Activated naive CD4-positive, alpha-beta T cell treated with anti-CD3 and anti-CD28 coated beads for 36 hours (primary cell): ENCODE measurements around the gene KRTAP1-5. TPM values are rescaled to one million over a fixed set of nuclear protein-coding genes. Genes with fewer than 3 reads are reported as not detected.
"Not testable (repeated sequence)": the region's sequence is repeated elsewhere in the genome, so short reads cannot be mapped to it uniquely, and the experiment has no call there.

Experiments
- CTCF ChIA-PET: fragments of 350-600 bp; sonication (Branson Sonifier 250); formaldehyde crosslinking; loops from one replicate; lab custom pipeline; 2021; ENCODE audit warnings: antibody characterized with exemption; lab: Charles Lee
- DNase-seq: peaks from one replicate; pipeline ENCODE4 v3.0.0-alpha.2; 2020
- H3K27ac Mint-ChIP-seq: one replicate; pipeline ENCODE4 v1.8.0; 2021; ENCODE audit warnings: mild to moderate bottlenecking, mixed read lengths
- H3K27me3 Mint-ChIP-seq: one replicate; pipeline ENCODE4 v1.8.0; 2021; ENCODE audit warnings: low read depth, mixed read lengths
- H3K36me3 Mint-ChIP-seq: one replicate; pipeline ENCODE4 v1.8.0; 2021; ENCODE audit warnings: low read depth, mixed read lengths
- H3K4me1 Mint-ChIP-seq: one replicate; pipeline ENCODE4 v1.8.0; 2021; ENCODE audit warnings: low read depth, mixed read lengths
- H3K4me3 Mint-ChIP-seq: one replicate; pipeline ENCODE4 v1.8.0; 2021; ENCODE audit warnings: mild to moderate bottlenecking, moderate library complexity, mixed read lengths
- H3K9me3 Mint-ChIP-seq: one replicate; pipeline ENCODE4 v1.8.0; 2021; ENCODE audit warnings: mixed read lengths
- intact Hi-C: fragments of 100-400 bp; cut with micrococcal nuclease; formaldehyde crosslinking; loops from one replicate; pipeline ENCODE4 v1.15.1; 2023
- total RNA-seq, 2 experiments: library from RNA; stranded (reverse); gene quantifications; one replicate each; pipeline ENCODE4 v1.2.3, GENCODE V29; 2021

KRTAP1-5 gene
- total RNA-seq, 2 experiments from 2014 or later: not detected

- H3K27ac Mint-ChIP-seq, H3K36me3 Mint-ChIP-seq, DNase-seq, intact Hi-C loops, CTCF ChIA-PET, H3K4me1 Mint-ChIP-seq, H3K9me3 Mint-ChIP-seq, H3K4me3 Mint-ChIP-seq: not testable (repeated sequence)
- peaks cover 28% of the 10 kb centered on the region for H3K27me3 Mint-ChIP-seq
These were observed 32.5 kb upstream of the KRTAP1-5 start for GRCh38 chr17:41059276-41060051.

GRCh38 chr17:41058741-41059140, 31.7 kb upstream of the KRTAP1-5 start:
- intact Hi-C loops: no loop called here
- Mint-ChIP-seq H3K4me1 (no peaks in the 10 kb centered on the region), H3K4me3 (no peak overlapping the region), H3K27ac (no peak overlapping the region), H3K9me3 (no peaks in the 10 kb centered on the region), H3K36me3 (no peaks in the 10 kb centered on the region), H3K27me3 (peaks cover 28% of the 10 kb centered on the region)
- no peak for DNase-seq
- CTCF ChIA-PET: no interaction called here

DNA sequence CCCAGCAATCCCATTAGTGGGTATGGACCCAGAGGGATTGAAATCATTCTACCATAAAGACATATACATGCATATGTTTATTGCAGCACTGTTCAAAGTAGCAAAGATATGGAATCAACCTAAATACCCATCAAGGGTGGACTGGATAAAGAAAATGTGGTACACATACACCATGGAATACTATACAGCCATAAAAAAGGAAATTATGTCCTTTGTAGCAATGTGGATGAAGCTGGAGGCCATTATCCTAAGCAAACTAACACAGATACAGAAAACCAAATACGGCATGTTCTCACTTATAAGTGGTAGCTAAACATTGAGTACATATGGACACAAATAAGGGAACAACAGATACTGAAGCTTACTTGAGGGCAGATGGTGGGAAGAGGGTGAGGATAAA, 30.5 kb upstream of the KRTAP1-5 start:
- Mint-ChIP-seq H3K27ac (no peak overlapping the region), H3K27me3 (peaks cover 30% of the 10 kb centered on the region), H3K36me3 (no peaks in the 10 kb centered on the region), H3K9me3 (no peaks in the 10 kb centered on the region), H3K4me1 (no peaks in the 10 kb centered on the region), H3K4me3 (no peak overlapping the region)
- CTCF ChIA-PET: no interaction called here
- DNase-seq: no peak
- intact Hi-C loops: no loop called here

DNA sequence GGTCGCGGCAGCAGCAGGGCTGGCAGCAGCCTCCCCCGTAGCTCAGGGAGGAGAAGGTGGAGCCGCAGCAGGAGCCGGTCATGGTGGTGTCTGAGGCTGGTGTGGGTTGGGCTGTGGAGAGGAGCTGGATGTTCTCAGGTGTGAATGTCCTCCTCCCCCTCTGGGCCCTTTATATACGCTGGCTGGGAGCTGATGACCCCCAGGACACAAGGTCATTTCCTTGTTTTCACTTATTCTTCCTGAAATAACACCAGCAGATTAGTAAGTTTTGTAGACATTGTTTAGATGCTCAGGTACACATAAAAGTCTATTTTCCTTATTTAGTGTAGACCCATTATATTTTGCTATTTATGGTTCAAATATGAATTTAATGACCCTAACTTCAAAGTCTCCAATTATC, 28.1 kb upstream of the KRTAP1-5 start, which contains the start of gene KRTAP2-2:
Gene KRTAP2-2 (minus strand): TSS at position 101 of the 400 bp plus-strand sequence. CDS start 19 bp downstream, at position 82.
- H3K9me3 Mint-ChIP-seq, CTCF ChIA-PET: not testable (repeated sequence)

DNA sequence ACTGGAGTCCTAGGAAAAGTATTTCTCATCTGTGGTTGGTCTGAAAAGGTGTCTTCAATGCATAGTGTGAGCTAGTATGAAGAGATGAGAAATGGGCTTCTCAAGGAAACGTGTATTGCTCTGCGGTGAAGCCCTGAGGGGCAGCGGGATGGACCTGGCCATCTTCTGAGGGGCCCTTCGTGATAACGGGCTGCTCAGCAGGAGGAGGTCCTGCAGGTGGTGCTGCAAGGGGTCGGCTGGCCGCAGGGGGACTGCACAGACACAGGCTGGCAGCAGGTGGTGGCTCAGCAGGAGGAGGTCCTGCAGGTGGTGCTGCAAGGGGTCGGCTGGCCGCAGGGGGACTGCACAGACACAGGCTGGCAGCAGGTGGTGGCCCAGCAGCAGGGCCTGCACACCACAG, 27.5 kb upstream of the KRTAP1-5 start:
- H3K4me3 Mint-ChIP-seq, H3K4me1 Mint-ChIP-seq, H3K27ac Mint-ChIP-seq, H3K9me3 Mint-ChIP-seq, DNase-seq, CTCF ChIA-PET, intact Hi-C loops, H3K36me3 Mint-ChIP-seq: not testable (repeated sequence)
- H3K27me3 Mint-ChIP-seq: peaks cover 22% of the 10 kb centered on the region

More for the DNA sequence above, 28.1 kb upstream of the KRTAP1-5 start, which contains the start of gene KRTAP2-2:
- peaks cover 21% of the 10 kb centered on the region for H3K27me3 Mint-ChIP-seq
- intact Hi-C loops, DNase-seq, H3K4me1 Mint-ChIP-seq, H3K4me3 Mint-ChIP-seq, H3K36me3 Mint-ChIP-seq, H3K27ac Mint-ChIP-seq: not testable (repeated sequence)

- intact Hi-C loops: no loop called here
- no peaks in the 10 kb centered on the region for H3K4me1 Mint-ChIP-seq
- CTCF ChIA-PET: no interaction called here
- no peaks in the 10 kb centered on the region for H3K36me3 Mint-ChIP-seq
- H3K9me3 Mint-ChIP-seq: no peaks in the 10 kb centered on the region
- H3K4me3 Mint-ChIP-seq: no peak overlapping the region
- H3K27me3 Mint-ChIP-seq: peaks cover 18% of the 10 kb centered on the region
- no peak overlapping the region for H3K27ac Mint-ChIP-seq
- no peak for DNase-seq
These were observed 27.0 kb upstream of the KRTAP1-5 start for GRCh38 chr17:41054025-41054424.

- no peaks in the 10 kb centered on the region for H3K4me1 Mint-ChIP-seq
- no peak for DNase-seq
- intact Hi-C loops: no loop called here
- peaks cover 20% of the 10 kb centered on the region for H3K27me3 Mint-ChIP-seq
- H3K36me3 Mint-ChIP-seq: no peaks in the 10 kb centered on the region
- H3K4me3 Mint-ChIP-seq: no peak overlapping the region
- H3K27ac Mint-ChIP-seq: no peak overlapping the region
- no peaks in the 10 kb centered on the region for H3K9me3 Mint-ChIP-seq
- CTCF ChIA-PET: no interaction called here
These were observed 25.6 kb upstream of the KRTAP1-5 start for GRCh38 chr17:41052566-41052965.

DNA sequence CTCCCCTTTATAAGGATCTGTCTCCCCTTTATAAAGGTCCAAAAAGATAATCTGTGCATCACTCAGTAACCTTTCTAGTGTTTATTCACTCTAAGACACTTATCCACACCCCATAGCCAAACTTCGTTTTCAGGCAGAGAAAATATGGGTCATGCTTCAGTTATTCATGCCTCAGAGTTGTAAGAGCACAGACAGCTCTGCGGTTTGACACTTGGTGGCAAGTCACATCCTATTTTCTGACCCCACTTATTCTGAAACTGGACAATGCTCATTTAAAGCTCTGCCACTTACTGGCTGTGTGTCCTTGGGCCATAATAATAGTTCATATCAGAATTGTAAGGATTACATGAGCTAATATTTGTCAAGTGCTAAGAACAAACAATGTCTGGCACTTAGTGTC, 22.1 kb upstream of the KRTAP1-5 start:
- H3K4me3 Mint-ChIP-seq: no peak overlapping the region
- CTCF ChIA-PET: no interaction called here
- intact Hi-C loops: no loop called here

GRCh38 chr17:41048441-41048840, 21.4 kb upstream of the KRTAP1-5 start:
- no peak overlapping the region for H3K27ac Mint-ChIP-seq
- H3K4me3 Mint-ChIP-seq: no peak overlapping the region
- H3K9me3 Mint-ChIP-seq: peaks cover 3% of the 10 kb centered on the region
- CTCF ChIA-PET: no interaction called here
- intact Hi-C loops: no loop called here
- H3K36me3 Mint-ChIP-seq: no peaks in the 10 kb centered on the region
- no peak for DNase-seq
- H3K27me3 Mint-ChIP-seq: peaks cover 29% of the 10 kb centered on the region
- H3K4me1 Mint-ChIP-seq: peaks cover 4% of the 10 kb centered on the region

More for the DNA sequence above, 22.1 kb upstream of the KRTAP1-5 start:
- DNase-seq: no peak
- H3K4me1 Mint-ChIP-seq: peaks cover 1% of the 10 kb centered on the region
- no peak overlapping the region for H3K27ac Mint-ChIP-seq
- peaks cover 29% of the 10 kb centered on the region for H3K27me3 Mint-ChIP-seq
- H3K36me3 Mint-ChIP-seq: no peaks in the 10 kb centered on the region
- no peaks in the 10 kb centered on the region for H3K9me3 Mint-ChIP-seq

DNA sequence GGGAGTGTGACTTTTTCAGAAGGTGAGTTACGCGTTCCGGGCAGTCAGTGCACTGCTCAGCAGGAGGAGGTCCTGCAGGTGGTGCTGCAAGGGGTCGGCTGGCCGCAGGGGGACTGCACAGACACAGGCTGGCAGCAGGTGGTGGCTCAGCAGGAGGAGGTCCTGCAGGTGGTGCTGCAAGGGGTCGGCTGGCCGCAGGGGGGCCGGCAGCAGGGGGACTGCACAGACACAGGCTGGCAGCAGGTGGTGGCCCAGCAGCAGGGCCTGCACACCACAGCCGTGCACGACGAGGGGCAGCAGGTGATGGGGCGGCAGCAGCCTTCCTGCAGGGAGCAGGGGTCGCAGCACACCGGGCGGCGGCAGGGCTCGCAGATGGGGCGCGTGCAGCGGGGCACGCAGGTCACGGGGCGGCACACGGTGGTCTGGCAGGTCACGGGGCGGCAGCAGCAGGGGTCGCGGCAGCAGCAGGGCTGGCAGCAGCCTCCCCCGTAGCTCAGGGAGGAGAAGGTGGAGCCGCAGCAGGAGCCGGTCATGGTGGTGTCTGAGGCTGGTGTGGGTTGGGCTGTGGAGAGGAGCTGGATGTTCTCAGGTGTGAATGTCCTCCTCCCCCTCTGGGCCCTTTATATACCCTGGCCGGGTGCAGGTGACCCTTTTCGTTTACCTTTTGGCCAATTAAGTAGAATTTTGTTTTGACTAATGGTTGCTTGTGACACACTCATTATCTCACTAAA, 19.9 kb upstream of the KRTAP1-5 start, which contains the start of gene KRTAP2-1:
Gene KRTAP2-1 (minus strand): TSS at position 582 of the 731 bp plus-strand sequence. CDS start 49 bp downstream, at position 533.
- intact Hi-C loops, H3K36me3 Mint-ChIP-seq, H3K4me3 Mint-ChIP-seq, H3K9me3 Mint-ChIP-seq, H3K27ac Mint-ChIP-seq, H3K4me1 Mint-ChIP-seq, DNase-seq: not testable (repeated sequence)
- CTCF ChIA-PET: interaction anchor here (0.6 kb wide), 1 partner anchor 60 kb away, joined by 3 read pairs; no protein-coding TSS in a partner anchor
- H3K27me3 Mint-ChIP-seq: peaks cover 27% of the 10 kb centered on the region

DNA sequence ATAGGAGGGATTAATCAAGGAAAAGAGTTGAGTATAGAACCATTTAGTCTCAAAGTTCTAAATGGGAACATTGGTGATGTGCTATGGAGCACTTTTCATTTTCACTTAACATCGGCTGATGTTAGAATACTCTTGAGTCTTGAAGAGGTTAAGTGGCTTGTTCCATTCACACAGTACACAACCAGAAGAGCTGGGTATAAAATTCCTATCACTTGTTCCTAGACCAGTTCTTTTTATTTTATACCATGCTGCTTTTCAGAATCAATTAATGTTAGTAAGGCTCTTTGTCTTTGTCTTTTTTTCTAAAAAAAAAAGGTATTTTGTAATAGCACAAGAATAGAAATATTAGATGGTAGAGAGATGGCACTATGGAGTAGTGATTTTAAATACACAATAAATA, 15.9 kb upstream of the KRTAP1-5 start:
- CTCF ChIA-PET: no interaction called here
- Mint-ChIP-seq H3K36me3 (no peaks in the 10 kb centered on the region), H3K27me3 (peaks cover 18% of the 10 kb centered on the region), H3K9me3 (peaks cover 8% of the 10 kb centered on the region), H3K27ac (no peak overlapping the region), H3K4me1 (peaks cover 4% of the 10 kb centered on the region), H3K4me3 (no peak overlapping the region)
- intact Hi-C loops: no loop called here
- DNase-seq: no peak

DNA sequence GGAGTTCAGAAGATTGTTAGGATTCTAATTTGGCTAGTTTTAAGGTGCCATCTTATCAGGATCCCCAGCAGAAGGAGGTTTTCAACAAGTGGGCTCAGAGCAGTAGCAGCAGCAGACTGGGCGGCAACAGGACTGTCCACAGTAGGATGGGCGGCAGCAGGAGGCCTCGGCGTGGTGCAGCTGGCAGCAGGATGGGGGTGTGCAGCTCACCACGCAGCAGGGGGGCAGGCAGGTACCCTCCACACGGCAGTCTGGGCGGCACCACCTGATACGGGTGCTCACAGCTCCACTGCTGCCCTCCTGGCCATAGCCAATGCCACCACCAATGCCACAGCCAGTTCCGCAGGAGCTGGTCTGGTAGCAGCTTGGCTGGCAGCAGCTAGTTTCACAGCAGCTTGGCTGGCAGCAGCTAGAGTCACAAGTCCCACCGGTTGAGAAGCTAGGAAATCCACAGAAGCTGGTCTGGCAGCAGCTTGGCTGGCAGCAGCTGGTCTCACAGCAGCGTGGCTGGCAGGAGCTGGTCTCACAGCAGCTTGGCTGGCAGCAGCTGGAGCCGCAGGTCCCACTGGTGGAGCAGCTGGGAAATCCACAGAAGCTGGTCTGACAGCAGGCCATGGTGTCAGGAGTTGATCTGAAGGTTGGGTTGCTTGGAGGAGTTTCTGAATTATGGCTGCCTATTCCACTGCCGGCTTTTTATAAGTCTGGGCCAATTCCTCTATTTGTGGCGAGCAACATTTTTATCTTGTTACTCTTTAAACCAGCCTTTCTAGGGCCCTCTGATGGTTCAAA, 14.0 kb upstream of the KRTAP1-5 start, which contains the start of gene KRTAP1-1:
Gene KRTAP1-1 (minus strand): TSS at position 668 of the 789 bp plus-strand sequence. CDS start 53 bp downstream, at position 615.
- H3K9me3 Mint-ChIP-seq, H3K27ac Mint-ChIP-seq, H3K4me3 Mint-ChIP-seq, intact Hi-C loops, H3K36me3 Mint-ChIP-seq, CTCF ChIA-PET, DNase-seq, H3K4me1 Mint-ChIP-seq, H3K27me3 Mint-ChIP-seq: not testable (repeated sequence)
